Neural progenitor cell (in vitro differentiated cells): ENCODE data around the gene ZNF181. TPM values are rescaled to one million over a fixed set of nuclear protein-coding genes. Genes with fewer than 3 reads are reported as not detected.
"Not testable (repeated sequence)": the region's sequence is repeated elsewhere in the genome, so short reads cannot be mapped to it uniquely, and the experiment has no call there.

ENCODE experiments used
- DNase-seq: peaks from one replicate; pipeline ENCODE4 v3.0.0-alpha.2; 2016; ENCODE audit warnings: low spot score
- H2AFZ ChIP-seq: fragments of 200-600 bp; sonication (generic); replicated peaks from 2 replicates; pipeline ENCODE4 v1.6.1; 2016; ENCODE audit warnings: antibody characterized with exemption
- H3F3A ChIP-seq: fragments of 200-600 bp; sonication (generic); 2 replicates; pipeline ENCODE4 v1.6.1; 2016; ENCODE audit warnings: antibody characterized with exemption, low read depth
- H3K27ac ChIP-seq: fragments of 200-600 bp; sonication (generic); 2 replicates; pipeline ENCODE4 v1.5.1; 2016; ENCODE audit warnings: mild to moderate bottlenecking
- H3K27me3 ChIP-seq: fragments of 200-600 bp; sonication (generic); 2 replicates; pipeline ENCODE4 v1.6.1; 2016; ENCODE audit warnings: mild to moderate bottlenecking, moderate library complexity
- H3K36me3 ChIP-seq: fragments of 200-600 bp; sonication (generic); 2 replicates; pipeline ENCODE4 v1.5.1; 2016
- H3K4me1 ChIP-seq: fragments of 200-600 bp; sonication (generic); 2 replicates; pipeline ENCODE4 v1.6.1; 2016; ENCODE audit warnings: mixed run types
- H3K4me2 ChIP-seq: fragments of 200-600 bp; sonication (generic); 2 replicates; pipeline ENCODE4 v1.6.1; 2016
- H3K4me3 ChIP-seq: fragments of 200-600 bp; sonication (generic); 2 replicates; pipeline ENCODE4 v1.5.1; 2016
- H3K79me2 ChIP-seq: fragments of 200-600 bp; sonication (generic); 2 replicates; pipeline ENCODE4 v1.6.1; 2016; ENCODE audit warnings: low read depth
- H3K9ac ChIP-seq: fragments of 200-600 bp; sonication (generic); 2 replicates; pipeline ENCODE4 v1.6.1; 2016
- H3K9me3 ChIP-seq: fragments of 200-600 bp; sonication (generic); 2 replicates; pipeline ENCODE4 v1.5.1; 2016; ENCODE audit warnings: low read depth
- H4K20me1 ChIP-seq: fragments of 200-600 bp; sonication (generic); 2 replicates; pipeline ENCODE4 v1.6.1; 2016; ENCODE audit warnings: low read depth
- H3K27ac Mint-ChIP-seq: 3 replicates; pipeline ENCODE4 v1.8.0; 2021; ENCODE audit warnings: mixed read lengths
- H3K27me3 Mint-ChIP-seq: 2 replicates; pipeline ENCODE4 v1.8.0; 2022; ENCODE audit warnings: low read depth, mild to moderate bottlenecking, inconsistent platforms, moderate library complexity, mixed read lengths; ENCODE audit not compliant: insufficient read depth
- H3K36me3 Mint-ChIP-seq: 3 replicates; pipeline ENCODE4 v1.8.0; 2021; ENCODE audit warnings: mixed read lengths
- H3K4me1 Mint-ChIP-seq: 3 replicates; pipeline ENCODE4 v1.8.0; 2021; ENCODE audit warnings: mixed read lengths
- H3K4me3 Mint-ChIP-seq: 3 replicates; pipeline ENCODE4 v1.8.0; 2021; ENCODE audit warnings: mild to moderate bottlenecking, moderate library complexity, mixed read lengths
- H3K9me3 Mint-ChIP-seq: 3 replicates; pipeline ENCODE4 v1.8.0; 2020; ENCODE audit warnings: mixed read lengths
- EZH2 ChIP-seq: fragments of 200-600 bp; sonication (generic); IDR thresholded peaks from 2 replicates; pipeline ENCODE4 v1.6.1; 2017; ENCODE audit warnings: antibody characterized with exemption, mild to moderate bottlenecking, moderate library complexity
- EZH2phosphoT487 ChIP-seq: fragments of 200-600 bp; sonication (generic); IDR thresholded peaks from 2 replicates; pipeline ENCODE4 v1.6.1; 2017; ENCODE audit warnings: antibody characterized with exemption
- total RNA-seq: library from RNA; depleted of rRNA; stranded (reverse); fragments of >200 nt; gene quantifications from 2 replicates; pipeline ENCODE4 v1.2.3, GENCODE V29; 2015; ENCODE audit warnings: low replicate concordance
- TF ChIP-seq, protein P1 (sequence below): fragments of 200-600 bp; sonication (generic); IDR thresholded peaks from 2 replicates; pipeline ENCODE4 v1.5.1; 2017; ENCODE audit warnings: antibody characterized with exemption, mild to moderate bottlenecking

Gene ZNF181
- 20.2 and 21.7 TPM in 2 replicates for total RNA-seq

DNA sequence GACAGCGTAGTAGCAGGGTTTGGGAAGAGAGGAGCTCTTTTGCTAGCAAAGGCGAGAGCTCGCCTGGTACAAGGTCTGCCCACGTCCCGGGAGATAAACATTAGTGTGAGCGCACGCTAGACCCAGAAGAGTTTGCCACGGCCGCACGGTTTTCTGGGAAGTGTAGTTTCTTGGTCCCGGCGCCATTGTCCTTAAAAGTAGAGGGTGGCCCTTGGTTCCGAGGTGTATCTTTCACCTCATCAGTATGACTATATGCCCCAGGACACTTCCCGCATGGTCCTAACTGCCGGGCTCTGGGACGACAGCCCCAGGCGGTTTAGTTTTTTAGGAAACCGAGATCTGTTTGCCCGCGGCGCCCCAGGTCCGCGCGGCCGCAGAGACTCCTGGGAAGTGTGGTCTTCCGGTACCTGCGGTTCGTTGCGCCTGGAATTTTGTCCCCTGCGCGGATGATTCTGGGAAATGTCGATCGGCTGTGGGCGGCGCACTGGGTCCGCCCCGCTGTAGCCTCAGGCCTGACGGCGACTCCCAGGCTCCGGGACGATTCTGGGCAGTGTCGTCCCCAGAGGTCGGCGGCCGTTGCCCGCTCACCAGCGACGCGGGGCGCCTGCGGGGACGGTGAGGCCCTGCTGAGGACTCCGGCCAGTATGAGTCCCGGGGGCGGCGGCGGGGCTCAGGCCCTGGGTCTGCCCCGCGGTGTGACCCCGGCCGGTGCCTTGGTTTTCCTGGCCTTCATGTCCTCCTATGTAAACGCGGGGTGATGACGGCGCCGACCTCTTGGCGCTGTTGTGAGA is at the start of gene ZNF181:
ZNF181 (plus strand) TSS at position 498 of the 791 bp plus-strand sequence. CDS start 795 bp downstream, outside the sequence.
- peak; percentile 94 for DNase-seq
- no peaks in the 10 kb centered on the region for H3K9me3 ChIP-seq
- Mint-ChIP-seq H3K9me3 (peaks cover 12% of the 10 kb centered on the region), H3K36me3 (peaks cover 19% of the 10 kb centered on the region), H3K4me1 (peaks cover 16% of the 10 kb centered on the region), H3K27me3 (peaks cover 4% of the 10 kb centered on the region), H3K4me3 (peak within 1 kb of the TSS; percentile 93), H3K27ac (peak within 1 kb of the TSS; percentile 97)
- peak within 1 kb of the TSS; percentile 82 for H3K9ac ChIP-seq
- peak within 1 kb of the TSS; percentile 98 for H2AFZ ChIP-seq
- H3K79me2 ChIP-seq = peaks cover 4% of the 10 kb centered on the region
- H3K27ac ChIP-seq = peak within 1 kb of the TSS; percentile 94
- TF ChIP-seq, protein P1, sequence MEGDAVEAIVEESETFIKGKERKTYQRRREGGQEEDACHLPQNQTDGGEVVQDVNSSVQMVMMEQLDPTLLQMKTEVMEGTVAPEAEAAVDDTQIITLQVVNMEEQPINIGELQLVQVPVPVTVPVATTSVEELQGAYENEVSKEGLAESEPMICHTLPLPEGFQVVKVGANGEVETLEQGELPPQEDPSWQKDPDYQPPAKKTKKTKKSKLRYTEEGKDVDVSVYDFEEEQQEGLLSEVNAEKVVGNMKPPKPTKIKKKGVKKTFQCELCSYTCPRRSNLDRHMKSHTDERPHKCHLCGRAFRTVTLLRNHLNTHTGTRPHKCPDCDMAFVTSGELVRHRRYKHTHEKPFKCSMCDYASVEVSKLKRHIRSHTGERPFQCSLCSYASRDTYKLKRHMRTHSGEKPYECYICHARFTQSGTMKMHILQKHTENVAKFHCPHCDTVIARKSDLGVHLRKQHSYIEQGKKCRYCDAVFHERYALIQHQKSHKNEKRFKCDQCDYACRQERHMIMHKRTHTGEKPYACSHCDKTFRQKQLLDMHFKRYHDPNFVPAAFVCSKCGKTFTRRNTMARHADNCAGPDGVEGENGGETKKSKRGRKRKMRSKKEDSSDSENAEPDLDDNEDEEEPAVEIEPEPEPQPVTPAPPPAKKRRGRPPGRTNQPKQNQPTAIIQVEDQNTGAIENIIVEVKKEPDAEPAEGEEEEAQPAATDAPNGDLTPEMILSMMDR = no peak
- TF ChIP-seq EZH2phosphoT487 = no peak
- no peak for TF ChIP-seq EZH2
- no peaks in the 10 kb centered on the region for H4K20me1 ChIP-seq
- H3F3A ChIP-seq = peaks cover 20% of the 10 kb centered on the region
- H3K36me3 ChIP-seq = no peaks in the 10 kb centered on the region
- no peaks in the 10 kb centered on the region for H3K27me3 ChIP-seq
- H3K4me3 ChIP-seq = peak within 1 kb of the TSS; percentile 86
- peak within 1 kb of the TSS; percentile 89 for H3K4me2 ChIP-seq
- H3K4me1 ChIP-seq = peaks cover 8% of the 10 kb centered on the region

- H3K27ac ChIP-seq, H3K4me2 ChIP-seq, H3F3A ChIP-seq, H4K20me1 ChIP-seq, H3K27ac Mint-ChIP-seq, DNase-seq, H3K27me3 ChIP-seq, H3K4me1 Mint-ChIP-seq, H2AFZ ChIP-seq, H3K4me3 ChIP-seq, H3K27me3 Mint-ChIP-seq, H3K4me3 Mint-ChIP-seq, H3K4me1 ChIP-seq, H3K79me2 ChIP-seq, H3K9ac ChIP-seq: not testable (repeated sequence)
- Histone ChIP-seq H3K9me3 (peaks cover 11% of the 10 kb centered on the region), H3K36me3 (peaks cover 45% of the 10 kb centered on the region)
- Mint-ChIP-seq H3K9me3 (peaks cover 59% of the 10 kb centered on the region), H3K36me3 (peaks cover 61% of the 10 kb centered on the region)
These were observed 48.8 kb upstream of the ZNF181 start for GRCh38 chr19:34685266-34685665.

DNA sequence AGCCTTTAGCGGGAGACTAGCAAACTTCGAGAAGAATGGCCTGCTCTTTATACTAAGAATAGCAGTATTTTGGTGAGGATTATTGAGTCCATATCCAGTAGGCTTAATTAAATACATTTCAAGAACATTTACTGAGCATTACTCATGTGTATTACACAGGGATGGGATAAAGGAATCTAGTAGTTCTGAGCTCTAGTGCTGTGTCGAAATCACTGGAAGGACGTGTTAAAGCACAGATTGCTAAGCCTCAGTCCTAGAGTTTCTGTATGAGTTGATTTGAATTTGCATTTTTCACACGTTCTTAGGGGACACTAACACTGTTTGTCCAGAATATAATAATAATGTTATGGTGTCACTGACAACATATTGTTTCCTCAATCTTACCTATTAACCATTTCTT is 47.6 kb upstream of the ZNF181 start:
- H3K79me2 ChIP-seq = no peaks in the 10 kb centered on the region
- H3K4me1 ChIP-seq = no peaks in the 10 kb centered on the region
- H3F3A ChIP-seq = no peaks in the 10 kb centered on the region
- Mint-ChIP-seq H3K9me3 (peaks cover 50% of the 10 kb centered on the region), H3K27ac (no peak overlapping the region), H3K4me1 (no peaks in the 10 kb centered on the region), H3K4me3 (no peak overlapping the region), H3K36me3 (peaks cover 51% of the 10 kb centered on the region), H3K27me3 (no peaks in the 10 kb centered on the region)
- H3K9me3 ChIP-seq = peaks cover 11% of the 10 kb centered on the region
- no peak overlapping the region for H3K4me2 ChIP-seq
- DNase-seq = no peak
- no peaks in the 10 kb centered on the region for H3K27me3 ChIP-seq
- H3K9ac ChIP-seq = no peak overlapping the region
- peaks cover 34% of the 10 kb centered on the region for H3K36me3 ChIP-seq
- no peaks in the 10 kb centered on the region for H4K20me1 ChIP-seq
- no peak overlapping the region for H3K27ac ChIP-seq
- H3K4me3 ChIP-seq = no peak overlapping the region
- TF ChIP-seq, protein P1 = no peak
- no peak for TF ChIP-seq EZH2
- no peak overlapping the region for H2AFZ ChIP-seq

- Histone ChIP-seq H3K27me3 (no peaks in the 10 kb centered on the region), H3K27ac (no peak overlapping the region), H3K9ac (no peak overlapping the region), H3F3A (no peaks in the 10 kb centered on the region), H3K4me1 (no peaks in the 10 kb centered on the region), H3K36me3 (peaks cover 25% of the 10 kb centered on the region), H3K4me2 (no peak overlapping the region), H4K20me1 (no peaks in the 10 kb centered on the region), H3K9me3 (peaks cover 11% of the 10 kb centered on the region), H3K79me2 (no peaks in the 10 kb centered on the region), H3K4me3 (no peak overlapping the region), H2AFZ (no peak overlapping the region)
- Mint-ChIP-seq H3K27me3 (no peaks in the 10 kb centered on the region), H3K4me3 (no peak overlapping the region), H3K36me3 (peaks cover 42% of the 10 kb centered on the region), H3K4me1 (no peaks in the 10 kb centered on the region), H3K27ac (no peak overlapping the region), H3K9me3 (peaks cover 47% of the 10 kb centered on the region)
- DNase-seq = no peak
- no peak for TF ChIP-seq EZH2
- TF ChIP-seq EZH2phosphoT487 = no peak
- TF ChIP-seq, protein P1 = no peak
These were observed 46.7 kb upstream of the ZNF181 start for GRCh38 chr19:34687348-34687747.
